Stimulated activated CD4-positive, alpha-beta T cell treated with anti-CD3 and anti-CD28 coated beads, Interleukin-2, amount 100 ng/mL, for 24 hours (primary cell): Measurements from ENCODE around the gene SPANXN5.
"Not testable (repeated sequence)": the region's sequence is repeated elsewhere in the genome, so short reads cannot be mapped to it uniquely, and the experiment has no call there.

Experiments used
- DNase-seq, 2 donors: peaks; one replicate each; pipeline ENCODE4 v3.0.0-alpha.2; 2020

The SPANXN5 gene

GRCh38 chrX:52797327-52797726, at the start of gene SPANXN5:
SPANXN5 (minus strand) TSS chrX:52797427; CDS start chrX:52797348, 79 bp downstream.
- DNase-seq: not testable (repeated sequence)

- DNase-seq: not testable (repeated sequence)
Observed at GRCh38 chrX:52843619-52844018, 46.4 kb upstream of the SPANXN5 start.

GRCh38 chrX:52839137-52839536, 41.9 kb upstream of the SPANXN5 start:
- DNase-seq: no peak

- no peak for DNase-seq
Observed at GRCh38 chrX:52830551-52830950, 33.3 kb upstream of the SPANXN5 start.

GRCh38 chrX:52824608-52825007, 27.4 kb upstream of the SPANXN5 start:
- DNase-seq: no peak

GRCh38 chrX:52821079-52821760, 24.0 kb upstream of the SPANXN5 start:
- DNase-seq: no peak

- DNase-seq: no peak
Observed at GRCh38 chrX:52819788-52820187, 22.6 kb upstream of the SPANXN5 start.

GRCh38 chrX:52811065-52811625, 13.9 kb upstream of the SPANXN5 start, which contains the start of gene XAGE5:
XAGE5 (plus strand) TSS chrX:52811287; CDS start chrX:52812567, 1,280 bp downstream.
- DNase-seq: no peak

- not testable (repeated sequence) for DNase-seq
Observed at GRCh38 chrX:52804876-52805275, 7.6 kb upstream of the SPANXN5 start.

GRCh38 chrX:52773504-52773903, 23.7 kb downstream of the SPANXN5 start:
- DNase-seq: not testable (repeated sequence)

- not testable (repeated sequence) for DNase-seq
Observed at GRCh38 chrX:52765983-52766382, 31.2 kb downstream of the SPANXN5 start.

- DNase-seq: not testable (repeated sequence)
Observed at GRCh38 chrX:52750952-52751351, 46.3 kb downstream of the SPANXN5 start, which contains the start of gene SSX2B. SSX2B (plus strand) TSS chrX:52751252; CDS start chrX:52752681, 1,429 bp downstream.
